ENCODE data around the gene MST1. TPM values are rescaled to one million over a fixed set of nuclear protein-coding genes. Genes with fewer than 3 reads are reported as not detected.

Gene MST1
- total and polyA plus RNA-seq, 9 of the 15 experiments (the other 6 are each of a cell fraction or from before 2014, with no cell fraction given) = 0.08 to 1.8 (median 0.40) TPM

DNA sequence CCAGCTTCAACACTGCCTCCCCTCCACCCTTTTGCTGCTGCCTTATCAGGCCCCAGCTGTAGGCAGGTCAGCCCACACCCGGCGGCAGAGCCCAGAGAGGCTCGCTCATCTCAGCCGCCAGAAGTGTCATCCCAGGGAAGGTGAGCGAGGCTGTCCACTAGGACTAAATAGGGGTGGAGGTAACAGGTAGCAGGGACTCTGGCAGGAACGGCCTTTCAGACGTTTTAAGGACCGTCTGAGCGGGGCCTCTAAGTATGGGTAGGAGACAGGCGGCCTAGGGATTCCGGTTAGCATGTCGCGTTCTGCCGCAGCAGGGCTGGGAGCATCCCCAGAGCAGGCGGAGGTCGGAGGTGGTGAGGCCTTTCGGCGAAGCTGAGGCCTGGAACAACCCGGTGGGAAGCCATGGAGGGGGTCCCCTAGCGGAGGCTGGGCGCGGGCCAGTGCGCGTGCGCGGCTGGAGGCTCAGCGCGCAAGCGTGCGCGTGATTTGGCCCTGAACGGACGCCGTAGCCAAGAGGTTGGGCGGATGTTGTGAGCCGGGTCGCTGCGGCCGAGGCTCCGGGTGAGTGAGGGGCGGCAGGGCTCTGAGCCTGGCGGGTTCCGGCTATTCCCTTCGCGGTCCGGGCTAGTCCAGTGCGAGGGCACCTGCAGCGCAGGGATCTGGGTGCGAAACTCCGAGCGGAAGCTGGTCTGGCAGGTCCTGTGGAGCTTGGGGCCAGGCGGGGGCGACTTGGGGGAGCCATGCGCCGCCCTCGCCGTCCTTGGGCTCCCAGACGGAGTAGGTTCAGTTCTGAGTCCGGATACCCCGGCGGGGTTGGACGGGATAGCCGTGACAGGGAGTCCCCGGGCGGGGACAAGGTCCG is at the start of gene MST1, which contains the start of gene RNF123 (continued):
- TF ChIP-seq MYNN (IDR thresholded peaks at IDR 0.05) (no peak), MYNN (CRISPR knock-in tag; IDR thresholded peaks at IDR 0.05) (no peak), GABPA (tag; conservative IDR thresholded peaks at IDR 0.05; ENCODE audit: low read depth) (peak; percentile 89), MAZ (CRISPR knock-in tag; conservative IDR thresholded peaks at IDR 0.05 in 1 of 2, IDR thresholded peaks at IDR 0.05 in 1 of 2) (peak; percentile 25 to 71; a peak in 3 of 4 replicates), SRSF1 (IDR thresholded peaks at IDR 0.05; ENCODE audit: low read depth, low read length) (no peak), ZNF253 (CRISPR knock-in tag; conservative IDR thresholded peaks at IDR 0.05) (no peak), CCAR2 (IDR thresholded peaks at IDR 0.05; ENCODE audit: low read depth, low read length) (no peak), ZNF146 (CRISPR knock-in tag; IDR thresholded peaks at IDR 0.05; ENCODE audit: unreplicated experiment) (no peak), ZC3H8 (IDR thresholded peaks at IDR 0.05) (no peak), FOS (IDR thresholded peaks at IDR 0.05; ENCODE audit: extremely low read depth, insufficient read length) (no peak), NR3C1 (CRISPR knock-in tag; IDR thresholded peaks at IDR 0.05) (no peak), SREBF2 (CRISPR knock-in tag; IDR thresholded peaks at IDR 0.05) (no peak), EWSR1 (IDR thresholded peaks at IDR 0.05; ENCODE audit: borderline replicate concordance, low read depth, partially characterized antibody) (no peak), CREM (IDR thresholded peaks at IDR 0.05; ENCODE audit: low read depth) (peak; percentile 65), MAFK (IDR thresholded peaks at IDR 0.05; ENCODE audit: low read length) (no peak), FOXA1 (IDR thresholded peaks at IDR 0.05; ENCODE audit: borderline replicate concordance) (no peak), MTA2 (IDR thresholded peaks at IDR 0.05; ENCODE audit: low read depth) (no peak), PTTG1 (tag; IDR thresholded peaks at IDR 0.05; ENCODE audit: low read depth) (no peak), ETV5 (CRISPR knock-in tag; IDR thresholded peaks at IDR 0.05; ENCODE audit: low read depth) (peak; percentile 59; the same call in 1 of the 2 replicates), ZNF431 (CRISPR knock-in tag; IDR thresholded peaks at IDR 0.05) (no peak), COPS2 (conservative IDR thresholded peaks at IDR 0.05) (no peak), JUND (IDR thresholded peaks at IDR 0.05; ENCODE audit: borderline replicate concordance, low read depth, low read length) (peak; percentile 31; the same call in 1 of the 2 replicates), JUND (tag; IDR thresholded peaks at IDR 0.05; ENCODE audit: borderline replicate concordance, low read depth, low read length) (no peak), ETS2 (tag; IDR thresholded peaks at IDR 0.05; ENCODE audit: borderline replicate concordance, poor library complexity, severe bottlenecking) (no peak)
- TF ChIP-seq, protein P1, sequence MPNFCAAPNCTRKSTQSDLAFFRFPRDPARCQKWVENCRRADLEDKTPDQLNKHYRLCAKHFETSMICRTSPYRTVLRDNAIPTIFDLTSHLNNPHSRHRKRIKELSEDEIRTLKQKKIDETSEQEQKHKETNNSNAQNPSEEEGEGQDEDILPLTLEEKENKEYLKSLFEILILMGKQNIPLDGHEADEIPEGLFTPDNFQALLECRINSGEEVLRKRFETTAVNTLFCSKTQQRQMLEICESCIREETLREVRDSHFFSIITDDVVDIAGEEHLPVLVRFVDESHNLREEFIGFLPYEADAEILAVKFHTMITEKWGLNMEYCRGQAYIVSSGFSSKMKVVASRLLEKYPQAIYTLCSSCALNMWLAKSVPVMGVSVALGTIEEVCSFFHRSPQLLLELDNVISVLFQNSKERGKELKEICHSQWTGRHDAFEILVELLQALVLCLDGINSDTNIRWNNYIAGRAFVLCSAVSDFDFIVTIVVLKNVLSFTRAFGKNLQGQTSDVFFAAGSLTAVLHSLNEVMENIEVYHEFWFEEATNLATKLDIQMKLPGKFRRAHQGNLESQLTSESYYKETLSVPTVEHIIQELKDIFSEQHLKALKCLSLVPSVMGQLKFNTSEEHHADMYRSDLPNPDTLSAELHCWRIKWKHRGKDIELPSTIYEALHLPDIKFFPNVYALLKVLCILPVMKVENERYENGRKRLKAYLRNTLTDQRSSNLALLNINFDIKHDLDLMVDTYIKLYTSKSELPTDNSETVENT (CRISPR knock-in tag; IDR thresholded peaks at IDR 0.05) = no peak
- TF ChIP-seq, protein P2, sequence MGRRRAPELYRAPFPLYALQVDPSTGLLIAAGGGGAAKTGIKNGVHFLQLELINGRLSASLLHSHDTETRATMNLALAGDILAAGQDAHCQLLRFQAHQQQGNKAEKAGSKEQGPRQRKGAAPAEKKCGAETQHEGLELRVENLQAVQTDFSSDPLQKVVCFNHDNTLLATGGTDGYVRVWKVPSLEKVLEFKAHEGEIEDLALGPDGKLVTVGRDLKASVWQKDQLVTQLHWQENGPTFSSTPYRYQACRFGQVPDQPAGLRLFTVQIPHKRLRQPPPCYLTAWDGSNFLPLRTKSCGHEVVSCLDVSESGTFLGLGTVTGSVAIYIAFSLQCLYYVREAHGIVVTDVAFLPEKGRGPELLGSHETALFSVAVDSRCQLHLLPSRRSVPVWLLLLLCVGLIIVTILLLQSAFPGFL (CRISPR knock-in tag; IDR thresholded peaks at IDR 0.05) = no peak
